GM12865 (cell line): ENCODE results near the gene FPR3.

ENCODE experiments used
- DNase-seq: peaks from one replicate; pipeline ENCODE4 v3.0.0; 2010; ENCODE audit warnings: low read depth
- H3K4me3 ChIP-seq: 2 replicates; pipeline ENCODE4 v1.5.1; 2011; ENCODE audit warnings: mild to moderate bottlenecking, low read depth, low read length, control low read depth
- CTCF ChIP-seq: IDR thresholded peaks from 2 replicates; pipeline ENCODE4 v1.5.1; 2011; ENCODE audit warnings: low read length, control low read depth, low read depth, inconsistent platforms; ENCODE audit not compliant: insufficient read depth; ENCODE audit errors: missing control alignments

Gene FPR3

GRCh38 chr19:51824281-51825005 lies 29.5 kb downstream of the FPR3 start:
- no peak for DNase-seq
- H3K4me3 ChIP-seq: no peak overlapping the region
- TF ChIP-seq CTCF: no peak

- TF ChIP-seq CTCF: no peak
- no peak overlapping the region for H3K4me3 ChIP-seq
- DNase-seq: no peak
Observed at GRCh38 chr19:51830274-51830673, 35.3 kb downstream of the FPR3 start.

- TF ChIP-seq CTCF: no peak
- no peak for DNase-seq
- no peak overlapping the region for H3K4me3 ChIP-seq
Observed at GRCh38 chr19:51837145-51837544, 42.2 kb downstream of the FPR3 start.

- no peak for TF ChIP-seq CTCF
- H3K4me3 ChIP-seq: no peak overlapping the region
- DNase-seq: no peak
Observed at GRCh38 chr19:51861870-51862622, 67.1 kb downstream of the FPR3 start.

- no peak for TF ChIP-seq CTCF
- no peak overlapping the region for H3K4me3 ChIP-seq
- DNase-seq: no peak
Observed at GRCh38 chr19:51873097-51873496, 78.1 kb downstream of the FPR3 start.
